NK-92 (cell line): ENCODE measurements around the gene ARHGAP22.

Experiments
- DNase-seq: peaks from one replicate; lab custom pipeline; 2025; ENCODE audit not compliant: unreplicated experiment; lab: John Stamatoyannopoulos, UW

ARHGAP22 gene

DNA sequence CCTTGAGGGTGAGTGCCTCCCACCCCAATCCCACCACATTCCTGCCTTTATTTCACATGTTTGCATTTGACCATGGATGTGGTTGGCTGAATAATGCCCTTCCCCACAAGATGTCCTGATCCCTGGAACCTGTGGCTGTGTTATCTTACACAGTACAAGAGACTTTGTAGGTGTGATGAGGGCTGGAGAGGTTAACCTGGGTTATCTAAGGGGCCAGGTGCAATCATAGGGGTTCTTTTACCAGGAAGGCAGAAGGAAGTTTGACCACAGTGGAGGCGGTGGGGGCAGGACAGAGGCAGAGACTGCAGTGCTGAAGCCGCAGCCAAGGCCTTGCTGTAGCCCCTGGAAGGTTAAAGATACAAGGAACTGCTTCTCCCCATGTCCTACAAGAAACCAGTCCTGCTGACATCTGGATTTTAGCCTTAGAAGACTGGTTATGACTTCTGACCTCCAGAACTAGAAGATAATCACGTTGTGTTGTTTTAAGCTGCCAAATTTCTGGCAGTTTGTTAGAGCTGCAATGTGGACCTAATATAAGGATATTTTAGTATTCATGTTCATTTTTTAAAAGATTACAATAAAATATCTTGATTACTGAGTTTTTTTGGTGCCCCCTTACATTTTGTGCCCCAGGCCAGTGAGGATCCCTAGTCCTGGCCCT lies 136.6 kb downstream of the ARHGAP22 start:
- no peak for DNase-seq

DNA sequence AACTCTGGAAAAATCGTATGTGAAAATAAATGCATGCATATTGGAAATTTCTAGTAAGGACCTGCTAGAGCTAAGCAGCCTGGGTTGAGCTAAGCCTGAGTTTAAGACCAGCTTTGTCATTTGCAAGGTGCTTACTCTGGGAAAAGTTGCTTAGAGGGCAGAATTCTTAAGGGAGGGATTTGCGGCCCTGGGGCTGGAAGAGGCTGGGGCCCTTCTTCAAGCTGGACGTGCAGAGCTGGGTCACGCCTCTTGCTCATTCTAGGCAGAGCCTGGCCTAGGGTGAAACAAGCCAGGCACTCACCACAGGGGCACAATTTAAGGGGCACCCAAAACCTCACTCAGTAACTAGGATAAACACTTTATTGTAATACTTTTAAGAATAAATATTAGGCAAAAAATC lies 137.2 kb downstream of the ARHGAP22 start:
- DNase-seq: no peak

- DNase-seq: no peak
These were observed 138.1 kb downstream of the ARHGAP22 start for GRCh38 chr10:48466611-48467240.

DNA sequence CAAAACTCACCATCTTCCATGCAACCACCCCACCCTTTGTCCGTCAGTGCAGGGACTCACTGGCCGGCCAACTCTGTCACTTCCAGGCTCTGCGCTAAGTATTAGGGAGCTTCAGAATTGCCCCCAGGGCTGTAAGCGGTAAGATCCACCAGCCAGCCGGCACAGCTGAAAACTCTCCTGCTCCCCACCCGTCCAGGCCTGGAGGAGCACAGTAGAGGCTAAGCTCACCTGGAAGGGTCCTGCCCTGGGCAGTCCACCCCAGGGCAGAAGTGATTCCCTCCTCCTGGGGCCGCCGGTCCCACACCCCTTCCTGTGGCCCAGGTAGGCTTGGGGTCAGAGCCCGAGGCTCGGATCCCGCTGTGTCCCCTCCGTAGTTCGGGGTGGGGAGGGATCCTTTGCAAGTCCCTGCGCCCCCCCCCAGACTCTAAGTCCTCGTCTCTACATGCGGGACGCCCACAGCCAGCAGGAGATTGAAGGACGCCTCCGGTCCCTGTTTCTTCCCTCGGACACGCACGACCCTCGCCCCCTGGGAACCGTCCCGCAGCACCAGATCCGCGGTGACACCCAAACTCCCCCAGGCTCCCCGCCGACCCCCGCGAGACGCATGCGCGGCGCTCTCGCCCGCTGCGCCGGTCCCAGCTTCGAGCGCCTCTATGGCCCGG lies 138.9 kb downstream of the ARHGAP22 start:
- DNase-seq: no peak

- no peak for DNase-seq
These were observed 139.8 kb downstream of the ARHGAP22 start for GRCh38 chr10:48464871-48465736.

DNA sequence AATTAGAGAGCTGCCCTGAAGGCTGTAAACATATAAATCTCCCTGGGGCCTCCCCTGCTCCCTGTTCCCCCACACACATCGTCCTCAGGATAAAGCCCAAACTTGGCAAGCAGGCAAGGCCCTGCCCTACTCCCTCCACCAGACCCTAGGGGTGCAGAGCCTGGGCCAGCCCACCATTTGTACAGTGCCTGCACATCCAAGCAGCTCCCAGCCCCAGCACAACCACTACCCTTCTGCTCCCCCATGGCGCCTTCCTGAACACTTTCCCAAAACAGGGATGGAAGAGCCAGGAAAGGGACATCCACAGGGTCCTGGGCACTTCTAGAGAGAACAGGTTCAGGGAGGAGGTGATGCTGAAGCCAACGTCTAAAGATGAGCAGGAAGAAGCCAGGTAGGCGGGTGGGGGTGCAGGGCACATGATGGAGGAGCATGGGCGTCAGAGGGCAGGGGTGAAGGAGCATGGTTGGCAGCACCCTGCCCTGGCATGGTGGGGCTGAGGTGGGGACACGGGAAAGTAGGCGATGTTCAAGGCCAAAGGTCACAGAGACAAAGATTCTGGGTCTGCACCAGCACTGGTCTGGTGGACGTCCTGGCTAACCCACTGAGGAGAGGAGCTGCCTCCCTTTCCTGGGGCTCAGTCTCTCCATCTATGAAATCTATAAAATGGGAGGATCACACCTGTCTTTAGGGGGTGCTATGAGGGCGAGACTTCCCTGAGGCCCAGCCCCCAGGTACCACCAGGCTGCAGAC lies 140.6 kb downstream of the ARHGAP22 start:
- no peak for DNase-seq

GRCh38 chr10:48463318-48464003 lies 141.4 kb downstream of the ARHGAP22 start:
- no peak for DNase-seq

GRCh38 chr10:48462482-48463020 lies 142.3 kb downstream of the ARHGAP22 start:
- DNase-seq: no peak

GRCh38 chr10:48461623-48462481 lies 143.0 kb downstream of the ARHGAP22 start:
- no peak for DNase-seq

DNA sequence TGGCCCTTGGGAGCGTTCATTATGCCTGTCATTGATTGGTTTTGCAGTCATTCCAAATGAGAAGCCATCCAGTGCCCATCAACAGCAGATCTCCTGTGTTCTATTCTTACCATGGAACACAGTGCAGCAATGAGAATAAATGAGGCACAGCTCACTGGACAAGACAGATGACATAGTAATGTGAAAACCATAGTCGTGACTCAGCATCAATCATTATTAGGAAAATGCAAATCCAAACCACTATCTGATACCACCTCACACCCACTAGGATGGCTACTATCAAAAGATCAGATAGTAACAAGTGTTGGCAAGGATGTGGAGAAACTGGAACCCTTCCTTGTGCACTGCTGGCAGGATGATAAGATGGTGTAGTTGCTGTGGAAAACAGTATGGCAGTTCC lies 144.7 kb downstream of the ARHGAP22 start:
- no peak for DNase-seq

DNA sequence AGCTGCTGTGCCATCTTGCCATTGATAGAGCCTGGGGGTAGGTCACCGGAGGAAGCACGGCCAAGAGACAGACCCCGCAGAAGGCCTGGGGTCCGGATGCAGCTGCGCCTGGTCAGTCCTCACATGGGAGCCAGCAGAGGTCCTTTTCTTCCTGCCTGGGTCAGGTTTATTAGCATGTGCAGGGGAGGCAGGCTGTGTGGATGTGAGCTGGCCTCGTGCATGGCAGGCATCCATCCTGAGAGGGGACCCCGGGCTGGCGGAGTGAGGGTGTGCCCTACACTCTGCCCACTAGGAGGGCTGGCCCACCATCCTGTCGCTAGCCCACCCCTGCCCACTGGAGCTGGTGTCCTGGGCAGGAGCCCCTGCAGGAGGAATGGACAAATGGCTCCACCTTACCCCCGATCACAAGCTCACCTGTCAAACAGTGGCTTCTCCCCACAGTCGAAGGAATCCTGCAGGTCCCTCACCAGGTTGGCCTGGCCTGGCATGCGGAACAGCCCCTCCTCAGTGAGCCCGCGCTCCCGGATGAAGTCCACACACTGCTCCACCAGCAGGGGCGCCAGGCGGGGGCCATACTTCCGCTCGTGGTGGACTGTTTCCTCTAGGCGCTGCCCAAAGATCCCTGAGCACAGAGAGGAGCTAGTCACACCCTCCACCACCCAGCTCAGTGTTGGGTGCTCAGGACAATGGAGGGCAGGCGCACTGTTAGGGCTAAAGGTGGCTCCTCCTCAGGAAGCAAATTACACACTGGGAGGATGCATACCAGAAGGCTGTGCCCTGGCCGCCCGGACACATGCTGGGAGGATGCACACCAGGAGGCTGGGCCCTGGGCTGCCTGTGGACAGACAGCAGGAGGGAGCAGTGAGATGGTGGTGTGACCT lies 145.4 kb downstream of the ARHGAP22 start:
- no peak for DNase-seq

GRCh38 chr10:48458662-48459048 lies 146.2 kb downstream of the ARHGAP22 start:
- no peak for DNase-seq

GRCh38 chr10:48457949-48458661 lies 146.8 kb downstream of the ARHGAP22 start:
- no peak for DNase-seq

GRCh38 chr10:48456808-48457761 lies 147.8 kb downstream of the ARHGAP22 start:
- no peak for DNase-seq

- DNase-seq: no peak
These were observed 148.5 kb downstream of the ARHGAP22 start for GRCh38 chr10:48456361-48456804.
